Cardiac fibroblast (primary cell): ENCODE measurements around the gene DBNL.

ENCODE experiments used
- DNase-seq, 2 donors: peaks; one replicate each; pipeline versions ENCODE4 v3.0.0 to v3.0.0-alpha.2; 2010; ENCODE audit warnings: low read depth in 2 of 2
- H3K4me3 ChIP-seq, 2 donors: replicated peaks in 1 of 2; 1 replicate in 1 of 2; 2 replicates in 1 of 2; pipeline ENCODE4 v1.5.1; 2011; ENCODE audit warnings: low read depth in 2 of 2, low read length in 2 of 2, mild to moderate bottlenecking in 2 of 2, moderate library complexity in 1 of 2
- CTCF ChIP-seq: IDR thresholded peaks from one replicate; pipeline ENCODE4 v1.5.1; 2011; ENCODE audit warnings: low read depth, mild to moderate bottlenecking, low read length, inconsistent platforms

DBNL gene

GRCh38 chr7:44076101-44076895, 31.8 kb downstream of the DBNL start:
- TF ChIP-seq CTCF, result no peak
- DNase-seq, result no peak
- H3K4me3 ChIP-seq, result no peak overlapping the region

- TF ChIP-seq CTCF, result no peak
- no peak for DNase-seq
- H3K4me3 ChIP-seq, result no peak overlapping the region
These were observed 32.6 kb downstream of the DBNL start for GRCh38 chr7:44077061-44077460.

- no peak for TF ChIP-seq CTCF
- H3K4me3 ChIP-seq, result no peak overlapping the region
- no peak for DNase-seq
These were observed 33.2 kb downstream of the DBNL start for GRCh38 chr7:44077681-44078091.

GRCh38 chr7:44078521-44078920, 34.0 kb downstream of the DBNL start:
- no peak overlapping the region for H3K4me3 ChIP-seq
- TF ChIP-seq CTCF, result no peak
- DNase-seq, result no peak

GRCh38 chr7:44079331-44080021, 35.0 kb downstream of the DBNL start:
- no peak overlapping the region for H3K4me3 ChIP-seq
- no peak for DNase-seq
- no peak for TF ChIP-seq CTCF

- no peak for TF ChIP-seq CTCF
- no peak overlapping the region for H3K4me3 ChIP-seq
- DNase-seq, result no peak
These were observed 35.6 kb downstream of the DBNL start for GRCh38 chr7:44080118-44080517.
